Liver (tissue), 3 donors: ENCODE data around the gene FTO.

ENCODE experiments used
- FOXA1 ChIP-seq: IDR thresholded peaks from 2 replicates; pipeline ENCODE4 v1.6.1; 2016; ENCODE audit warnings: antibody characterized with exemption
- JUND ChIP-seq, 2 donors: IDR thresholded peaks; 2 replicates each; pipeline ENCODE4 v1.6.1; 2016; ENCODE audit warnings: antibody characterized with exemption in 2 of 2
- RAD21 ChIP-seq, 2 donors: IDR thresholded peaks; 2 replicates each; pipeline ENCODE4 v1.6.1; 2016; ENCODE audit warnings: antibody characterized with exemption in 2 of 2, mild to moderate bottlenecking in 2 of 2
- SP1 ChIP-seq: IDR thresholded peaks from 2 replicates; pipeline ENCODE4 v1.6.1; 2018; ENCODE audit warnings: antibody characterized with exemption, mild to moderate bottlenecking
- TAF1 ChIP-seq: conservative IDR thresholded peaks from 2 replicates; pipeline ENCODE4 v1.6.1; 2016; ENCODE audit warnings: antibody characterized with exemption, mild to moderate bottlenecking
- YY1 ChIP-seq: IDR thresholded peaks from 2 replicates; pipeline ENCODE4 v1.6.1; 2016; ENCODE audit warnings: antibody characterized with exemption, mild to moderate bottlenecking
- TF ChIP-seq, protein P1 (sequence below): IDR thresholded peaks from 2 replicates; pipeline ENCODE4 v1.6.1; 2016; ENCODE audit warnings: antibody characterized with exemption
- TF ChIP-seq, protein P2 (sequence below): fragments of 150-350 bp; IDR thresholded peaks from 2 replicates; pipeline ENCODE4 v1.5.1; 2017; ENCODE audit warnings: improper control_type of control experiment, low read depth, low read length; ENCODE audit not compliant: missing input control
- TF ChIP-seq, protein P3 (sequence below): IDR thresholded peaks from 2 replicates; pipeline ENCODE4 v1.6.1; 2016; ENCODE audit warnings: antibody characterized with exemption, mild to moderate bottlenecking
- TF ChIP-seq, protein P4 (sequence below): IDR thresholded peaks from 2 replicates; pipeline ENCODE4 v1.6.1; 2016; ENCODE audit warnings: antibody characterized with exemption
- donor health status: healthy.
- donor health status: healthy.

- TF ChIP-seq, protein P1, sequence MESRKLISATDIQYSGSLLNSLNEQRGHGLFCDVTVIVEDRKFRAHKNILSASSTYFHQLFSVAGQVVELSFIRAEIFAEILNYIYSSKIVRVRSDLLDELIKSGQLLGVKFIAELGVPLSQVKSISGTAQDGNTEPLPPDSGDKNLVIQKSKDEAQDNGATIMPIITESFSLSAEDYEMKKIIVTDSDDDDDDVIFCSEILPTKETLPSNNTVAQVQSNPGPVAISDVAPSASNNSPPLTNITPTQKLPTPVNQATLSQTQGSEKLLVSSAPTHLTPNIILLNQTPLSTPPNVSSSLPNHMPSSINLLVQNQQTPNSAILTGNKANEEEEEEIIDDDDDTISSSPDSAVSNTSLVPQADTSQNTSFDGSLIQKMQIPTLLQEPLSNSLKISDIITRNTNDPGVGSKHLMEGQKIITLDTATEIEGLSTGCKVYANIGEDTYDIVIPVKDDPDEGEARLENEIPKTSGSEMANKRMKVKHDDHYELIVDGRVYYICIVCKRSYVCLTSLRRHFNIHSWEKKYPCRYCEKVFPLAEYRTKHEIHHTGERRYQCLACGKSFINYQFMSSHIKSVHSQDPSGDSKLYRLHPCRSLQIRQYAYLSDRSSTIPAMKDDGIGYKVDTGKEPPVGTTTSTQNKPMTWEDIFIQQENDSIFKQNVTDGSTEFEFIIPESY, result no peak
- TF ChIP-seq, protein P2, sequence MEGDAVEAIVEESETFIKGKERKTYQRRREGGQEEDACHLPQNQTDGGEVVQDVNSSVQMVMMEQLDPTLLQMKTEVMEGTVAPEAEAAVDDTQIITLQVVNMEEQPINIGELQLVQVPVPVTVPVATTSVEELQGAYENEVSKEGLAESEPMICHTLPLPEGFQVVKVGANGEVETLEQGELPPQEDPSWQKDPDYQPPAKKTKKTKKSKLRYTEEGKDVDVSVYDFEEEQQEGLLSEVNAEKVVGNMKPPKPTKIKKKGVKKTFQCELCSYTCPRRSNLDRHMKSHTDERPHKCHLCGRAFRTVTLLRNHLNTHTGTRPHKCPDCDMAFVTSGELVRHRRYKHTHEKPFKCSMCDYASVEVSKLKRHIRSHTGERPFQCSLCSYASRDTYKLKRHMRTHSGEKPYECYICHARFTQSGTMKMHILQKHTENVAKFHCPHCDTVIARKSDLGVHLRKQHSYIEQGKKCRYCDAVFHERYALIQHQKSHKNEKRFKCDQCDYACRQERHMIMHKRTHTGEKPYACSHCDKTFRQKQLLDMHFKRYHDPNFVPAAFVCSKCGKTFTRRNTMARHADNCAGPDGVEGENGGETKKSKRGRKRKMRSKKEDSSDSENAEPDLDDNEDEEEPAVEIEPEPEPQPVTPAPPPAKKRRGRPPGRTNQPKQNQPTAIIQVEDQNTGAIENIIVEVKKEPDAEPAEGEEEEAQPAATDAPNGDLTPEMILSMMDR, result no peak
- TF ChIP-seq YY1, result no peak
- TF ChIP-seq RAD21 (IDR thresholded peaks at IDR 0.05), result no peak
- TF ChIP-seq, protein P3, sequence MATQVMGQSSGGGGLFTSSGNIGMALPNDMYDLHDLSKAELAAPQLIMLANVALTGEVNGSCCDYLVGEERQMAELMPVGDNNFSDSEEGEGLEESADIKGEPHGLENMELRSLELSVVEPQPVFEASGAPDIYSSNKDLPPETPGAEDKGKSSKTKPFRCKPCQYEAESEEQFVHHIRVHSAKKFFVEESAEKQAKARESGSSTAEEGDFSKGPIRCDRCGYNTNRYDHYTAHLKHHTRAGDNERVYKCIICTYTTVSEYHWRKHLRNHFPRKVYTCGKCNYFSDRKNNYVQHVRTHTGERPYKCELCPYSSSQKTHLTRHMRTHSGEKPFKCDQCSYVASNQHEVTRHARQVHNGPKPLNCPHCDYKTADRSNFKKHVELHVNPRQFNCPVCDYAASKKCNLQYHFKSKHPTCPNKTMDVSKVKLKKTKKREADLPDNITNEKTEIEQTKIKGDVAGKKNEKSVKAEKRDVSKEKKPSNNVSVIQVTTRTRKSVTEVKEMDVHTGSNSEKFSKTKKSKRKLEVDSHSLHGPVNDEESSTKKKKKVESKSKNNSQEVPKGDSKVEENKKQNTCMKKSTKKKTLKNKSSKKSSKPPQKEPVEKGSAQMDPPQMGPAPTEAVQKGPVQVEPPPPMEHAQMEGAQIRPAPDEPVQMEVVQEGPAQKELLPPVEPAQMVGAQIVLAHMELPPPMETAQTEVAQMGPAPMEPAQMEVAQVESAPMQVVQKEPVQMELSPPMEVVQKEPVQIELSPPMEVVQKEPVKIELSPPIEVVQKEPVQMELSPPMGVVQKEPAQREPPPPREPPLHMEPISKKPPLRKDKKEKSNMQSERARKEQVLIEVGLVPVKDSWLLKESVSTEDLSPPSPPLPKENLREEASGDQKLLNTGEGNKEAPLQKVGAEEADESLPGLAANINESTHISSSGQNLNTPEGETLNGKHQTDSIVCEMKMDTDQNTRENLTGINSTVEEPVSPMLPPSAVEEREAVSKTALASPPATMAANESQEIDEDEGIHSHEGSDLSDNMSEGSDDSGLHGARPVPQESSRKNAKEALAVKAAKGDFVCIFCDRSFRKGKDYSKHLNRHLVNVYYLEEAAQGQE, result no peak
- no peak for TF ChIP-seq SP1
- TF ChIP-seq TAF1, result no peak
- TF ChIP-seq, protein P4, sequence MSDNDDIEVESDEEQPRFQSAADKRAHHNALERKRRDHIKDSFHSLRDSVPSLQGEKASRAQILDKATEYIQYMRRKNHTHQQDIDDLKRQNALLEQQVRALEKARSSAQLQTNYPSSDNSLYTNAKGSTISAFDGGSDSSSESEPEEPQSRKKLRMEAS, result no peak
- TF ChIP-seq JUND (IDR thresholded peaks at IDR 0.05), result no peak
- TF ChIP-seq FOXA1, result no peak
These were observed 11.0 kb downstream of the FTO start for GRCh38 chr16:53715023-53715384.
